IPS DF 6.9 (cell line): Measurements from ENCODE around the gene MXI1.

Experiments used
- DNase-seq: peaks from one replicate; pipeline ENCODE4 v3.0.0-alpha.2; 2013; ENCODE audit warnings: low read depth, low spot score
- H3K27ac ChIP-seq: one replicate; pipeline ENCODE4 v1.5.1; 2013; ENCODE audit warnings: low read length, control low read depth
- H3K27me3 ChIP-seq: 2 replicates; pipeline ENCODE4 v1.6.1; 2013; ENCODE audit warnings: mild to moderate bottlenecking, low read length; ENCODE audit not compliant: control insufficient read depth, insufficient read depth
- H3K36me3 ChIP-seq: 2 replicates; pipeline ENCODE4 v1.6.1; 2013; ENCODE audit warnings: low read length; ENCODE audit not compliant: control insufficient read depth, insufficient read depth
- H3K4me1 ChIP-seq: 2 replicates; pipeline ENCODE4 v1.6.1; 2013; ENCODE audit warnings: low read length; ENCODE audit not compliant: control insufficient read depth, insufficient read depth
- H3K4me3 ChIP-seq: 2 replicates; pipeline ENCODE4 v1.5.1; 2013; ENCODE audit warnings: mild to moderate bottlenecking, low read length
- H3K9me3 ChIP-seq: 2 replicates; pipeline ENCODE4 v1.6.1; 2013; ENCODE audit warnings: low read length, inconsistent platforms; ENCODE audit not compliant: control insufficient read depth, insufficient read depth
- WGBS: extraction: QIAGEN DNeasy Blood & Tissue Kit; methylation state at CpG from one replicate; pipeline ENCODE4 v1.1.7; 2013; ENCODE audit warnings: mixed read lengths, missing lambda C conversion rate; ENCODE audit not compliant: insufficient read length, insufficient coverage; 5-methylcytosine and 5-hydroxymethylcytosine counted together

The MXI1 gene

GRCh38 chr10:110207011-110207804, at the start of gene MXI1:
Gene MXI1 (plus strand): TSS chr10:110207605. CDS start chr10:110207809, 204 bp downstream.
- Histone ChIP-seq H3K9me3 (no peaks in the 10 kb centered on the region), H3K27ac (no peak within 1 kb of the TSS), H3K4me1 (peaks cover 4% of the 10 kb centered on the region; the same call in 1 of the 2 replicates), H3K4me3 (peak within 1 kb of the TSS; percentile 49; the same call in 1 of the 2 replicates), H3K27me3 (peaks cover 14% of the 10 kb centered on the region), H3K36me3 (no peaks in the 10 kb centered on the region)
- no CpG with 5 or more reads among the region's 37 CpGs for WGBS
- DNase-seq = no peak

GRCh38 chr10:110158051-110159005, 49.1 kb upstream of the MXI1 start:
- H3K4me1 ChIP-seq = no peaks in the 10 kb centered on the region; the same call in 1 of the 2 replicates
- H3K9me3 ChIP-seq = no peaks in the 10 kb centered on the region
- no CpG with 5 or more reads among the region's 11 CpGs for WGBS
- DNase-seq = no peak
- H3K4me3 ChIP-seq = no peak overlapping the region
- H3K27ac ChIP-seq = no peak overlapping the region
- H3K36me3 ChIP-seq = no peaks in the 10 kb centered on the region
- H3K27me3 ChIP-seq = no peaks in the 10 kb centered on the region; the same call in 1 of the 2 replicates

GRCh38 chr10:110160081-110160480, 47.3 kb upstream of the MXI1 start:
- H3K27ac ChIP-seq = no peak overlapping the region
- H3K36me3 ChIP-seq = no peaks in the 10 kb centered on the region
- H3K9me3 ChIP-seq = no peaks in the 10 kb centered on the region
- DNase-seq = no peak
- H3K27me3 ChIP-seq = peaks cover 12% of the 10 kb centered on the region
- WGBS = no CpG with 5 or more reads among the region's 4 CpGs
- H3K4me3 ChIP-seq = no peak overlapping the region
- H3K4me1 ChIP-seq = no peaks in the 10 kb centered on the region

GRCh38 chr10:110160522-110160921, 46.9 kb upstream of the MXI1 start:
- H3K9me3 ChIP-seq = no peaks in the 10 kb centered on the region
- H3K27ac ChIP-seq = no peak overlapping the region
- no peaks in the 10 kb centered on the region for H3K4me1 ChIP-seq
- H3K4me3 ChIP-seq = no peak overlapping the region
- no peaks in the 10 kb centered on the region for H3K36me3 ChIP-seq
- no peak for DNase-seq
- peaks cover 16% of the 10 kb centered on the region for H3K27me3 ChIP-seq

GRCh38 chr10:110162741-110163145, 44.7 kb upstream of the MXI1 start:
- no CpG with 5 or more reads among the region's 6 CpGs for WGBS
- Histone ChIP-seq H3K9me3 (no peaks in the 10 kb centered on the region), H3K27ac (no peak overlapping the region), H3K36me3 (no peaks in the 10 kb centered on the region), H3K4me1 (no peaks in the 10 kb centered on the region), H3K27me3 (peaks cover 39% of the 10 kb centered on the region), H3K4me3 (no peak overlapping the region)
- DNase-seq = no peak

GRCh38 chr10:110163192-110163773, 44.1 kb upstream of the MXI1 start:
- no peaks in the 10 kb centered on the region for H3K4me1 ChIP-seq
- no peak overlapping the region for H3K4me3 ChIP-seq
- no peak for DNase-seq
- peaks cover 44% of the 10 kb centered on the region for H3K27me3 ChIP-seq
- H3K36me3 ChIP-seq = no peaks in the 10 kb centered on the region; the same call in 1 of the 2 replicates
- no peak overlapping the region for H3K27ac ChIP-seq
- H3K9me3 ChIP-seq = no peaks in the 10 kb centered on the region
- WGBS = no CpG with 5 or more reads among the region's 5 CpGs

- H3K4me1 ChIP-seq = peaks cover under 1% of the 10 kb centered on the region; the same call in 1 of the 2 replicates
- no peak overlapping the region for H3K4me3 ChIP-seq
- no peaks in the 10 kb centered on the region; the same call in 1 of the 2 replicates for H3K36me3 ChIP-seq
- H3K27ac ChIP-seq = no peak overlapping the region
- WGBS = no CpG with 5 or more reads among the region's 4 CpGs
- DNase-seq = no peak
- peaks cover 49% of the 10 kb centered on the region for H3K27me3 ChIP-seq
- H3K9me3 ChIP-seq = no peaks in the 10 kb centered on the region
Measured at GRCh38 chr10:110163841-110164240, 43.6 kb upstream of the MXI1 start.

- H3K4me1 ChIP-seq = peaks cover 4% of the 10 kb centered on the region
- H3K36me3 ChIP-seq = no peaks in the 10 kb centered on the region; the same call in 1 of the 2 replicates
- no peaks in the 10 kb centered on the region for H3K9me3 ChIP-seq
- WGBS = no CpG with 5 or more reads among the region's 6 CpGs
- H3K27ac ChIP-seq = no peak overlapping the region
- peaks cover 61% of the 10 kb centered on the region for H3K27me3 ChIP-seq
- no peak overlapping the region for H3K4me3 ChIP-seq
- DNase-seq = no peak
Measured at GRCh38 chr10:110165239-110165638, 42.2 kb upstream of the MXI1 start.

GRCh38 chr10:110167149-110167548, 40.3 kb upstream of the MXI1 start:
- no CpG with 5 or more reads among the region's 7 CpGs for WGBS
- Histone ChIP-seq H3K36me3 (no peaks in the 10 kb centered on the region; the same call in 1 of the 2 replicates), H3K4me1 (peaks cover 4% of the 10 kb centered on the region), H3K27me3 (peaks cover 78% of the 10 kb centered on the region), H3K27ac (no peak overlapping the region), H3K4me3 (no peak overlapping the region), H3K9me3 (no peaks in the 10 kb centered on the region)
- DNase-seq = no peak
